Measurements from ENCODE around the gene PAPPA2. TPM values are rescaled to one million over a fixed set of nuclear protein-coding genes. Genes with fewer than 3 reads are reported as not detected.

Gene PAPPA2
- polyA plus RNA-seq, 4 donors, result 2.2 to 77.1 (median 53.6) TPM

DNA sequence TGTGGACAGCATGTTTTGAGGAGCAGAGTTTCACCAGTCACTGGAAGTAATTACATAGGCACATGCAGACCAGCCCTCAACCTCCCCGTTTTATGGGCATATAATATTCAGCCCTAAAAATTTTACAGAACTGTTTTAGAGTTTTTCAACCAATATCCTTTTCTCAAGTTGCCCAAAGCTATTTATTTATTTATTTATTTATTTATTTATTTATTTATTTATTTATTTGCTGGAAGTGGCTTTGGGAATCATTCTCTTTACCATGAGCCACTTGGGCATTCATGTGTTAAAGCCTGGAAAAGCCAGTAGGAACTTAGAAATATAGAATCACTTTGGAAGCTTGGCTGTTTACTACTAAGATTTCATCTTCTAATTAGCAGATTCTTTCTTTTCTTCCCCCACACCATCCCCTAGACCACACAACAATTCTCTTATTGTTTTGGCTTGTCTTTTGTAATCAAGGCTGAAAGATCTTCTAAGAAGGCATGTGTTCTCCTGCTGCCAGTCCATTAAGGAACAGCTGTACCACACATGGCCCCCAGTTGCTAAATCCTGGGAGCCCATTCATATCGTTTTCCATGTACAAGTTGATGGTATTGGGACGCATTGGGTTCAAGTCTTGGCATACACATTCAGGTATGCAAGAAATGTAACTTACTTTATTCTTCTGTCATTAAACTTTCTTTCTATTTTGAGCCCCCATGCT, 220.0 kb downstream of the PAPPA2 start:
- no peak for DNase-seq (ENCODE audit: low read depth in 4 of 4, low spot score in 3 of 4)

DNA sequence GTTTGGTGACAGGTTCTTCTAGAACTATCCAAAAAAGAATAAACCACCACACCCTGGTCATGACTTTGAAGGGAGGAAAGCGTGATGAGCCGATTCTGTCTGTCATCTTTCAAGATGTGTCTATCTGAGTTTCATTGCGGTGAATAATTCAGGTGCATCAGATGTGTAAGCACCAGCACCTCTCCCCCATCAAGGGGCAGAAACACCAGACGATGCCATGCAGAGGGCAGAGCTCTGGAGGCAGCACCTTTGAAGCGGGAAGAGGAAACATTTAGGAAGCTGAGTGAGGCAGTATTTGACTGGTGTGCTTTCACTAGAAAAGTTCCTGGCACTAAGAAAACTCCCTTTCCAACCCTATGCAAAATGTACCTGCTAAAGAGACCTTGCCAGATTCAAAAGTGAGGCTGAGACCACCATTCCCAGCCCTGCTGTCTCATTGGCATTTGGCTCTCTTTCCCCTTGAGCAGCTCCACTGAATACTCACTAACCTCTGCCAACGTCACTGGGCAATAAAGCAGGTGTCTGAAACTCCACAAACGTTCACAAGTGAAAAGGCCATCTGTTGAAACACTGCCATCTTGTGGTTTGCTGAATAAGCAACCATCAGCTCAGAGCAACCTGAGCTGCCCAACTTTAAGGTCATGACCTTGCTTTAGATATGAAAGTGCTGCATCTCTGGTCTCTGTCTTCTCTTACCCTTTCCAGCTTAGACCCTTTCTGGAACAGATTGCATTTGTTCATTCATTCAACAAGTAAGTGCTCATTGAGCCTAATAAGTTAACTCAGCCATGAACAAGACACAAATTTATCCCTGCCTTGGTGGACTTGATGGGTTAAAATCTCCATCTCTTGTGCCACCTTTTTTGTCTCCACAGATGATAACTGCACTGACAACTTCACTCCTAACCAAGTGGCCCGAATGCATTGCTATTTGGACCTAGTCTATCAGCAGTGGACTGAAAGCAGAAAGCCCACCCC, 228.6 kb downstream of the PAPPA2 start:
- peak; percentile 38 to 62 (median 48) for DNase-seq (ENCODE audit: low read depth in 4 of 4, low spot score in 3 of 4)

DNA sequence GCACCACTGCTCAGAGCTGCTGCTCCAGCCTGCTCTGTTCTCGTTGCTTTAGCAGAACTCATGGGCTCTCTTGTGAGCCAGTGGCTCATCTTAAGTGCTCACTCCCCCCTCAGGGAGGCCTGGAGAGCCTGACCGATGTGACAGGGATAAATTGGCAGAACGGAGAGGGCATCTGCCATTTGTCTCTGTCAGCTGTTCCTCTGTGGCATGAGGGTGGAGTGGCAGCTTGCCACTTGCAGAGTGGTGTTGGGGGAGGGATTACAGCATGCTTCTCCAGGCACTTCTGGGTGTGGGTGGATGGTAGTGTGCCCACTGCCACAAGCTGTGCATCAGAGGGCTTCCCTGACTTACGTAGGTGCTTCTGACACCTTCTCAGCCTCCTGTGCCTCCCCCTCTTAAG, 229.5 kb downstream of the PAPPA2 start:
- DNase-seq (ENCODE audit: low read depth in 4 of 4, low spot score in 3 of 4), result no peak

DNA sequence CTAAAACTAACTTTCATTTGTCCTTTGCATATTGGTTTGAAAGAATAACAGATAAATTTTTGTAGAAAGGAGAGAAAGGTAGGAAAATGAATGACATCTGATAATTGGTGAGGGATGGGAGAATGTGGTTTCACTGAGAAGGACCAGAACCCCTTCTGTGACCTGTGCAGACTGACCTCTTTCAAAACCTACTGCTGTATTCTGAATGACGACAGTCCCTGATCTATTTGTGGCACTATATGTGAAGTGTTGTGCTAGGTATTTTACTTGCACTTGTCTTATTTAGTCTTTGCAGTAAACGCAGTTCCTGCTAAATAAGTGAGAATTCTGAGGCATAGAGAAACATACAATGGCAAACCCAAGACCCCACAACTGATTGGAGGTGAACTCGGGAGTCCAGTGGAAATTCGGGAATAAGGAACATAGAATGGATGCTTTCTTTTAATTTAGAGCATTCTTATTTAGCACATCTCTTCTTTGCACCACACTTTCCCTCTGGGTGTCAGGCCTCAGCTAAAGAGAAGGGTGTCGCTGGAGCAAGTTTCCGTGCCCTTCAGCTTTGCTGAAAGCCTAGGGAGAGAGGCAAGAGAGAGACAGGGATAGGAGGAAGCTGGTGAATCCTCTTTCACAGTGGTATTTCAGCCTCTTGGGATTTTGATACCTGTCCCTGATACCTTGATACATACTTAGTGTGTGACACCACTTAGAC, 230.2 kb downstream of the PAPPA2 start:
- no peak for DNase-seq (ENCODE audit: low read depth in 4 of 4, low spot score in 3 of 4)

DNA sequence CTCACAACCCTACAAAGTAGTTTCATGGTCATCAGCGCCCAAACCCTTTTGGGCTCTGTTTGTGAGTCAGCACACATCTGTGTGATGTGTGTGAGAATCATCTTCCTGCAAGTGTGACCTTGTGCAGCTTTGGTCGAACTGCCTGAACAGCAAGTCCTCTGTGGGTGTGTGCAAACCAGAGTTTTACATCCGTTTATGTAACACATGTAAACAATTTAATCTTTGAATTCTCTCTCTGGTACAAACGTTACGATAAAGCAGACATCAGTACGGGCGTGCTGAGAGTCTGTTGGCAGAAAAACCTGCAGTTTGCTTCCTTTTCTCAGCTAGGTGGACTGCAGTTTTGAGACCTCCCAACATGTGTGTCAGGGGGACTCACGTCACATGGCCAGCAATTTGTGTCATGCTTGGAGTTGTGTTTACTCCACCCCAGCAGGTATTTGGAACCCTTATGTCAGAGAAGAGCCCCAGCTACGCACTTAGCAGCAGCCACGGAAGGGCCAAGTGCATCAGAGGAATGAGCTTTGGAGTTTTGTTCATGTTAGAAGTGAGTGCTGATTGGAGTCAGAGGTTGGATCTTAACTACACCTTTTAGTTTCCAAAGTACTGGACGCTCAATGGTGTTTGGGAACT, 230.8 kb downstream of the PAPPA2 start:
- DNase-seq (ENCODE audit: low read depth in 4 of 4, low spot score in 3 of 4), result no peak

DNA sequence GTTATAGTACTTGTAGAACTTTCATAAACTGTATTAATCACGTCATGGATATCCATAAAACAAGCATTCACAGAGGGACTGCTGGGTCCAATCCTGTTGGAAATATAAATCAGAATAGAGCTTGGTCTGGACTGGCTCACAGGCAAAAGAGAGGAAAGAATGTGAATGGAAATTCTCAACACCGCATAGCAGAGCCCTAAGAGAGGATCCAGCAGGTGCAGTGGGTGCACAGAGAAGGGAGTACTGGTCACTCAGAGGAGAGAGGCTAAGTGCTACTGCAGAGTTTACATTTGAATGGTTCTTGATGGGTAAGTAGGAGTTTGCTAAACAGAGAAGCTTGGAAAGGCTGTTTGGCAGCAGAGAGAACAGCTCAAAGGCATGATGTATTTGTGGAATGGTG, 231.7 kb downstream of the PAPPA2 start:
- DNase-seq (ENCODE audit: low read depth in 4 of 4, low spot score in 3 of 4), result no peak

DNA sequence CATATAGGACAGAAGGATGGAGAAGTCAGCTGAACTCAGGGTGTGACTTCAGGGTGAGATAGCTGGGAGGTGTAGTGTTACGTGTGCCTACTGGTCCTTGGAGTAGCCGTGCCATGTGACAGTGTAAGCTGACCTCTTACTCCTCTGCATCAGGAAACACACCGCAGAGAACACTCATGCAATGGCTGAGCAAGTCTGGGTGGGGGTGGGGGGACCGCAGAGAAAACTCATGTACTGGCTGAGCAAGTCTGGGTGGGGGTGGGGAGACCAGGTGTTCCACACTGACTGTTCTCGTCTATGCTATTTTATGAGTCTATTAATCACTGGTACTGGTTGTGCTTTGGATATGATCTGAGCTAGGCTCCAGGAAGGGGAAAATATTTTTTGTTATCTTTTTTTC, 233.1 kb downstream of the PAPPA2 start:
- DNase-seq (ENCODE audit: low read depth in 4 of 4, low spot score in 3 of 4), result peak; percentile 59 to 84 (median 66)

DNA sequence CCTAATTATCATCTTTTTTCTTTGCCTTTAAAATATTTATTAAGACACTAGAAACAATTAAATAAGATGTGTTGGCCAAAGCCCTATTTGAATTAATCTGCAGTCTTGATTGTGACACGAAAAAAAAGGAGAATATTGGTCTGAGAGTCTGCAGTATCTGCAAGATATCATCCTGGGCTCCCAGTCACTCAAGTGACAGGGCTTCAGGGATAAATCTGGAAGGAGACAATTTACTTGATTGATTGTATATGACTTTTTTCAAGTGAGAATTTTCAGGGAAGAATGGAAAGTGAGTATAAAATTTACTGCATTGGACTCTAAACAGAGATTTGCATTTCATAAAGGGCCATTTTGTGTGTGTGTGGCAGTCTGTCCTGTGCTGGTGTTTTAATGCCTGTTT, 233.7 kb downstream of the PAPPA2 start:
- no peak for DNase-seq (ENCODE audit: low read depth in 4 of 4, low spot score in 3 of 4)

DNA sequence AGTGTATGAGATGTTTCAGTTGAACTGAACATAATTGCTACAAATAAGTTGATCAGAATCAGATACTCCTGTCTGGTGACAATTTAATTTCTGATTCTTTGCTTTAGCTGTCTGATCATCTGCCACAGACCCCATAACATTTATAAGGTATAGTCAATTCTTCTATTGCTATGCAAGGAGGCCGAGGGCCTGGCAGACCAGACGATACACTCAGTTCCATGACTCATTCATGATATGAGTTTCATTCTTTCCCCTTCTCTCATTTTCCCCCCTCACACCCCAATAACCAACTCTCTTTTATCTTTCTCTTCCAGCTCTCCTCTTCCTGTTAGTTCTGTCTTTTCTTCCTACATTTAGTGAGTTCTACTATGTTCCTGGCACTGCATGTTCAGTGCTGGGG, 236.8 kb downstream of the PAPPA2 start:
- no peak for DNase-seq (ENCODE audit: low read depth in 4 of 4, low spot score in 3 of 4)

DNA sequence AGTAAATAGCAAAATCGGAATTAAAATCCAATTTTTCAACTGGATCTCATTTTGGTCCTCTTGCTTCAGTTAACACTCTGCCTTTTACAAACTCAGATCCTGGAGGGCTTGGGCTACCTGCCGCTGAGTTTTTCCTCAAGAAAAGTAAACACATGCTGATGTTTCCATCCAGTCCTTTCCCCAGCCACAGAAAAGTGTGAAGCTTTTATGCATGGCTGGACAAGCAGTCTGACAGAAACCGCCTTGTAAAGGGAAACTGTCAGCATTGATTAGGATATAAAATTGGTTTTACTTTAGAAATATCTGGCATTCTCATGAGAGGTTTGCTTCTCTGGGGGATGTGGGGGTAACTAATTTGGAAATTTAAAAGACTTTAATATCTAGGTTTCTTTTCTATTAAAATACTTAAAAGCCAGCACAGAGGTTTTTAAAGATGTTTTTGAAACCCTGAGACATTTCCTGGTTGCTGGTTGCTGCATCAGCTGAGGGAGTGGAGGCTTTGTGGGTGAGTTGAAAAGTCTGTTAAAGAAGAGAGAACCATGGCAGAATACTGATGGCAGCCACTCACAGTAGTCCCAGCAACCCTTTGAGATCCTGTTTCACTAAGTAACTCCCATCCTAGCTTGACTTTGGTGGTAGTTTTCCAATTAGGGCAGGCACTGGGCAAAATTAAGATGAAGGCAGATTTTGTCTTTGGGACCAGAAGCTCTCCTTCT, 238.3 kb downstream of the PAPPA2 start:
- DNase-seq (ENCODE audit: low read depth in 4 of 4, low spot score in 3 of 4), result no peak

DNA sequence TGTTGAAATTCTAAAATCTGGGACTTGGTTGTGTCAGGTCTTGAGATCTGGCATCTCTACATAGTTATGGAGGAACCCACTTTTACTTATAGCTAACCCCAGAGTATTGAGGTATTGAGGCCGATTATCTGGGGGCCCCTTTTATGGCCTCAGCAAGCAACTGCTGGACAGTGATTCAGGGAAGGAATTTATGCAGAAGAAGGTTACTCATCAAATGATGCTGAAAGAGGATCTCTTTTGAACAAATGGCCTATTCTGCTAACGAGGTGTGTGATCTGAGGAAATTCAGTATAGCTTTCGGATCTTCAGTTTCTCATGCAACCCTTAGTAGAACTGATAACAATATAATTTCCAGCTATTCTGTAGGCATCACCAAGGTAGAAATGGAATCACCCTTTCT, 239.9 kb downstream of the PAPPA2 start:
- no peak for DNase-seq (ENCODE audit: low read depth in 4 of 4, low spot score in 3 of 4)

DNA sequence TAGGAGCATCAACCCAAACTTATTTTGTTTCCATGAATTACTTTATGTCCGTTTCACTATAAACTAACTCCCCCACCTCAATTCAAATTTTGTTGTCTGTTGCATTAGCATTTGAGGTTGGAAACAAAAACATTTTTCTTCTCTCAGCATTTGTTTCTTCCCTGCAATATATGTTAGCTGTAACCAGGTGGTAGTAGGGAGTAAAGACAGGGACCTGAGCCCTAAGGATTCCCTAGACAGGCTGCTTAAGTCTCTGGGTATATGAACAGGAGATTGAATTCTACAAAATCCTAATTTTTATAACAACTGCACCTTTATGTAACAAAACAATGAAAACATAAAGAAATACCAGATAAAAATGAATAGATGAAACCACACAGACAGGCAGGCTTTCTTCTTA, 242.6 kb downstream of the PAPPA2 start:
- no peak for DNase-seq (ENCODE audit: low read depth in 4 of 4, low spot score in 3 of 4)

DNA sequence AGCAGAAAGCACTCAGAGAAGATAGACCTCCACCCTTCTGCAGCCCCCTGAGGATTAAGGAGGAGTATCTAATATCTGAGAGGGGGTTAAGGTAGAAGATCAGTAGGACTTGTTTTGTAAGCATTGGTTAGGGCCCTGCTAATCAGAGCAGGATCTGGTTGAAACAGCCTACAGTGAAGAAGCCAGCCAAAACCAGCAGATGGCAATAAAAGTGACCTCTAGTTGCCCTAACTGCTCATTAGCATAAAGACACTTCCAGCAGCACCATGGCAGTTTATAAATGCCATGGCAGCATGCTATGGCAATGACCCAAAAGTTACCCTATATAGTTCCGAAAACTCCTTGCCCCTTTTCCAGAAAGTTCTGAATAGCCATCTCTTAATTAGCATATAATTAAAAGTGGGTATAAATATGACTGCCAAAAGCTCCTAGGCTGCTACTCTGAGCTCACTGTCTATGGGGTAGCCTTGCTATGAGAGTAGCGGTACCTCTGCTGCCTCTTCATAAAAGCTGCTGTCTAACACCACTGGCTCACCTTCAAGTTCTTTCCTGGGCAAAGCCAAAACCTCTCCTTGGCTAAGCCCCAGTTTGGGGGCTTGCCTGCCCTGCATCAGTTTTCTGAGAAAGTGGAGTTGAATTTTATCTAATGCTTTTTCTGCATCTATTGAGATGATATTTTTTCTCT, 254.2 kb downstream of the PAPPA2 start:
- DNase-seq (ENCODE audit: low read depth in 4 of 4, low spot score in 3 of 4), result no peak

DNA sequence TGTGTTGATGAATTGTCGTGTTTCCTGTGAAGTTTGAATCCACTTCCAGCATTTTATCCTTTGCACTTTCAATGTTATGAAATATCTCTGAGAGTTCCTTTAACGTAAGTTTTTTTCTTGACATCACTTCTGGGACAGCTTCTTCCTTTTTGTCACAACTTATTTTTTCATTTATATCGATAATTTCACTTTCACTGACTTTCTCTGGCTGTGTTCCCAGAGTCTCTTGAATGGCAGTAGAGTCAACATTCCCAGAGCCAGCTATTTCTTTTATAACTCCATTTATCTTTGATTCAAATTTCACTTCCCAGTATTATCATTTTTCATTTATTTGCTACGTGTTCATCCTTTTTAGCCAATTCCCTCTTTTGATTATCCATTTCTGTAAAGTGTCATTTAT, 256.5 kb downstream of the PAPPA2 start:
- DNase-seq (ENCODE audit: low read depth in 4 of 4, low spot score in 3 of 4), result no peak

DNA sequence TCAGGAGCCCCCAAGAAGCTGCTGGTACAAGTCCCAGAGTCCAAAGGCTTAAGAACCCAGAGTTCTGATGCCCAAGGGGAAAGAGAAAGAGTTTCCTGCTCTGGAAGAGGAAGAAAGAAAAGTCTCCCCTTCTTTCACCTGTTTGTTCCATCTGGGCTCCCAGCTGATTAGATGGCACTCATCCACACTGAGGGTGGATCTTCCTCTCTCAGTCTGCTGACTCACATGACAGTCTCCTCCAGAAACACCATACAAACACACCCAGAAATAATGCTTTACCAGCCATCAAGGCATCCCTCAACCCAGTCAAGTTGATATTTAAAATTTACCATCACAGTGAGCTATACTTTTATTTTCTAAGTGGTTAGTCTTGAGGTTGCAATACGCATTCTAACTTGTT, 257.9 kb downstream of the PAPPA2 start:
- no peak for DNase-seq (ENCODE audit: low read depth in 4 of 4, low spot score in 3 of 4)

DNA sequence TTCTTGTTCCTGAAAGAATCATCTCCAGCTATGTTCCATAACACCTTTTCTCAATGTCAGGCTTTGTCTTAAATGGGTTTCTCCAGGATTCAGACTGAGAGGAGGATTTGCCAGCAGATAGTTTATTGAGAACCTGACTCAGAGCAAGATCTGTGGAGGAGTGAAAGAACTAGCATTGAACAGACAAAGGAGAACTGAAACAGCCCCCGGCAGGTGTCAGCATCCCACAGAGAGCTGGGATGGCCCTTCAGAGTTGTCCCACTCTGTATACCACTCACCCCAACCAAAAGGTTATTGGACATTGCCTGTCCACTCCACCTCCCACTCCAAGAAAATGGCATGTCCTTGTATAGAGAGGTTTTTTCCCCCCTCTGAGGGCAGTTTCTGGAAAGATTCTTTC, 270.7 kb downstream of the PAPPA2 start:
- DNase-seq (ENCODE audit: low read depth in 4 of 4, low spot score in 3 of 4), result no peak

DNA sequence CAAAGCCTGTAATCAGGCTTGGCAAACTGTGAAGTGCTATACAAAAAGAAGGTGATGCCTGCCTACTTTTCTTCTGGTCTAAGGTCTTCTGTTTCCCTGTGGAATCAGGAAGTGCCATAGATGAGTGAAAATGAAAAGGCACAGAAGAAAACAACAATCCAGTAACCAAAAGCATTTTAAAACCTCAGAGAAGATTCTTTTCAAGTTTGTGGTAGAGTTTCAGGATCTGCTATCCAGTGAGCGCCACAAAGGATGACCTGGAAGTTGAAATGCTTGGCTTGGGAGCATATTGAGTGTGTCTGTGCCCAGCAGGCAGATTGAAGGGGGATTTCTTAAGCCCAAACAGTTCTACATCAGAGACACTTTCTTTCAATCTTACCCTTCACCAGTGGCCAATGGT, 272.2 kb downstream of the PAPPA2 start:
- DNase-seq (ENCODE audit: low read depth in 4 of 4, low spot score in 3 of 4), result no peak

DNA sequence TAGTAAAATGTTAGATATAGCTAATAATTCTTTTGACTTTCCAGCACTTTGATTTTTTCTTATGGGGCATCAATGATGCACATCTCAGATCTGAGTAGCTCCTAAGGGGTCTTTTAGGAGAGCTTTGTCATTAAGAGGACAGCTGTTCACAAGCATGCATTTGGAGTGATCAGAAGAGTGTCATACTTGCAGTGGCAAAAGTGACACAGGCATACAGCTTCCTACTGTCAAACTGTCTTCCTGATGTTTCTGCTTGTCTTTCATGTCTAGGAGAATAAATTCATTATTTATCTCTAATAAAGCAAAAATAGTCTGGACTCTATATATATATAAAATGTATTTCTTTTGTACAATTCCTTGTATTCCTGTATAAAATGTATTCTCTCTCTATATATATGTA, 273.0 kb downstream of the PAPPA2 start:
- no peak for DNase-seq (ENCODE audit: low read depth in 4 of 4, low spot score in 3 of 4)

DNA sequence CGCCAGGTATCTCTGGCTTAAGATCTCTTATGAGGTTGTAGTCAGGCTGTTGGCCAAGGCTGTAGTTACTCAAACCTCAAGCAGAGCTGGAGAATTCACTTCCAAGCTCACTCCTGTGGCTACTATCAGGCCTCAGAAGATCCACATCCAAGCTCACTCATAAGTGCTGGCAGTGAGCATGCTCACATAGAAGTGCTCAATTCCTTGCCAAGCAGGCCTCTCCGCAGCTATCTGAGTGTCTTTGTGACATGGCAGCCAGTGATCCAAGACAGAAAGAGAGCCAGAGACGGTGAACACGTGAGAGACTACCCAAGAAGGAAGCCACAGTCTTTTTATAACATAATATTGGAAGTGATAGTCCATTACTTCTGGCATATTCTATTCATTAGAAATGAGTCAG, 278.2 kb downstream of the PAPPA2 start:
- DNase-seq (ENCODE audit: low read depth in 4 of 4, low spot score in 3 of 4), result no peak

DNA sequence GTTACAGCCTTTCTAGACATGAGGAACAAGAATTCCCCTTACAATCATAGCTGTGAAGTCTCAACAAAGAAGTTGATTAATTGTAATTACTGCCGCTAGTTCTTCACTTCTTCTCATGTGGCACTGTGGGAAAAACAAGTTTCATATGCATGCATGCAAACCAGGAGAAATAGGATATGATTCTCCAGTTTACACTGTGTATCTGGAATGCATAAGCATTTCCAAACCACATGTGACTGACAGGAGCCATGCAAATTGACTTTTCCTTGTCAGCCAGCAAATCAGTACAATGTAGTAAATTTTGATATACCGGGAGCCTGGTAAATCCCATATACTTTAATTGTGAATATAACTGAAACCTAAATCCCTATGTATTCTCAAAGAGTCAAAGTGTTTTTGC, 279.3 kb downstream of the PAPPA2 start:
- no peak for DNase-seq (ENCODE audit: low read depth in 4 of 4, low spot score in 3 of 4)
